Measurements from ENCODE around the gene PARD3B.

PARD3B gene

GRCh38 chr2:204645018-204645773 lies 99.9 kb downstream of the PARD3B start:
- peak; percentile 45 for DNase-seq (ENCODE audit: low read depth)

GRCh38 chr2:204647626-204648025 lies 102.4 kb downstream of the PARD3B start:
- DNase-seq (ENCODE audit: low read depth): no peak
- H3K4me3 ChIP-seq (ENCODE audit: low read depth, low read length): no peak overlapping the region
- no peak for TF ChIP-seq CTCF (IDR thresholded peaks at IDR 0.05; ENCODE audit: control insufficient read depth, extremely low read depth, insufficient read depth)

More at GRCh38 chr2:204645018-204645773, 99.9 kb downstream of the PARD3B start:
- H3K4me3 ChIP-seq (ENCODE audit: low read depth, low read length): no peak overlapping the region
- TF ChIP-seq CTCF (IDR thresholded peaks at IDR 0.05; ENCODE audit: control insufficient read depth, extremely low read depth, insufficient read depth): no peak

GRCh38 chr2:204650611-204651010 lies 105.3 kb downstream of the PARD3B start:
- no peak for TF ChIP-seq CTCF (IDR thresholded peaks at IDR 0.05; ENCODE audit: control insufficient read depth, extremely low read depth, insufficient read depth)
- no peak overlapping the region for H3K4me3 ChIP-seq (ENCODE audit: low read depth, low read length)
- DNase-seq (ENCODE audit: low read depth): no peak

- TF ChIP-seq CTCF (IDR thresholded peaks at IDR 0.05; ENCODE audit: control insufficient read depth, extremely low read depth, insufficient read depth): no peak
- DNase-seq (ENCODE audit: low read depth): no peak
- no peak overlapping the region for H3K4me3 ChIP-seq (ENCODE audit: low read depth, low read length)
Measured at GRCh38 chr2:204652063-204652462, 106.8 kb downstream of the PARD3B start.

GRCh38 chr2:204654669-204655068 lies 109.4 kb downstream of the PARD3B start:
- DNase-seq (ENCODE audit: low read depth): no peak
- no peak for TF ChIP-seq CTCF (IDR thresholded peaks at IDR 0.05; ENCODE audit: control insufficient read depth, extremely low read depth, insufficient read depth)
- no peak overlapping the region for H3K4me3 ChIP-seq (ENCODE audit: low read depth, low read length)

- DNase-seq (ENCODE audit: low read depth): no peak
- no peak overlapping the region for H3K4me3 ChIP-seq (ENCODE audit: low read depth, low read length)
- no peak for TF ChIP-seq CTCF (IDR thresholded peaks at IDR 0.05; ENCODE audit: control insufficient read depth, extremely low read depth, insufficient read depth)
Measured at GRCh38 chr2:204655101-204655500, 109.8 kb downstream of the PARD3B start.

GRCh38 chr2:204655626-204656025 lies 110.4 kb downstream of the PARD3B start:
- H3K4me3 ChIP-seq (ENCODE audit: low read depth, low read length): no peak overlapping the region
- no peak for DNase-seq (ENCODE audit: low read depth)
- TF ChIP-seq CTCF (IDR thresholded peaks at IDR 0.05; ENCODE audit: control insufficient read depth, extremely low read depth, insufficient read depth): no peak
